ENCODE data around the gene GPR17.

Gene GPR17

DNA sequence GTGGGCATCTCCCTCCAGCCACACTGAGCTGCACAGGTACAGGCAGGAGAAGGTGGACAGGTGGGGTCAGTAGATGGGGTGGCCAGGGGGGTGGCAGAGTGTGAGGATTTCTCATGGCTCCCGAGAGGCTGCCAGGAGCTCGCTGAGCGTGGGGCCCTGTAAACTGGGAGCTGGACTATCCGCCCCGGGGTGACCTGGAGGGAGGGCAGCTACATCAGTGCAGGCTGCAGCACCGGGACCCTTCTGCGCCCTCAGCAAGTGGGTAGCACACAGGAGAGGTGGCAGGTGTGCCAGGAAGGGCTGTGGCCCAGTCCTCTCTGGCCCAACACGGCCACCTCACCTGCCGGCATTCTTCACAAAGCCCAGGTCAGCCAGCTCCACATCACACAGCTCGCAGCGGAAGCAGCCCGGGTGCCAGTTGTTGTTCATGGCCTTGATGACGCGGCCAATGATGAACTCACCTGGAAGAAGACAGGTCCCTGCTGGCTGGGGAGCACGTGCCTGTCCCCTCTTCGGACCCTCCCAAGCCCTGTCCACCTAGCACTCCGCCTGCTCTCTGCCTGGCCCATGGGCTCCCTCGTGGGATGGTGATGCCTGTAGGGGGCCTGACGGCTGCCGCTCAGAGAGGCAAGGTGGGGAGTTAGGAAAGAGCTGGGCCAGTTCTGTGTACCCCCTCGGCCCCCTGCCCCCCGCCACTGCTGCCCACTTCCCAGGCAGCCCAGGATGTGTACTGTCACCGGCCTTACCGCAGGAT, 8.3 kb downstream of the GPR17 start:
- Histone ChIP-seq H3K36me3 (ENCODE audit: control insufficient read depth in 1 of 2, insufficient read depth in 2 of 2, low read depth in 1 of 2, low read length in 2 of 2) (peaks cover 0 to 45% of the 10 kb centered on the region in 2 experiments), H3K27ac (ENCODE audit: low read length, poor library complexity, severe bottlenecking) (no peak overlapping the region), H3K4me2 (ENCODE audit: low read length, poor library complexity, severe bottlenecking) (no peak overlapping the region), H3K4me1 (ENCODE audit: control insufficient read depth, insufficient read depth, low read depth, low read length) (peaks cover 24% of the 10 kb centered on the region), H3K4ac (ENCODE audit: low read depth in 1 of 2, low read length in 2 of 2) (peak overlapping the region in 1 of 2 experiments; percentile 13), H2AK5ac (ENCODE audit: low read length, severe bottlenecking) (no peak overlapping the region), H4K91ac (ENCODE audit: low read length) (no peak overlapping the region), H2BK5ac (ENCODE audit: low read depth, low read length, poor library complexity, severe bottlenecking) (no peak overlapping the region), H3K23ac (ENCODE audit: low read length in 2 of 2) (no peak overlapping the region), H3K4me3 (ENCODE audit: insufficient read depth in 1 of 2, low read depth in 1 of 2, low read length in 2 of 2) (no peak overlapping the region), H3K27me3 (ENCODE audit: control insufficient read depth in 1 of 2, insufficient read depth in 1 of 2, low read length in 2 of 2) (peaks cover 0 to 6% of the 10 kb centered on the region in 2 experiments), H3K79me1 (replicated peaks; ENCODE audit: low read length, poor library complexity, severe bottlenecking) (peaks cover 2% of the 10 kb centered on the region), H3K14ac (ENCODE audit: low read length in 2 of 2) (peak overlapping the region in 1 of 2 experiments; percentile 15), H3K9ac (ENCODE audit: low read length) (no peak overlapping the region), H2BK120ac (ENCODE audit: low read depth, low read length) (no peak overlapping the region), H3K18ac (ENCODE audit: low read depth in 1 of 2, low read length in 2 of 2) (no peak overlapping the region), H2BK15ac (ENCODE audit: low read depth, poor library complexity, severe bottlenecking) (no peak overlapping the region), H4K8ac (ENCODE audit: low read length) (no peak overlapping the region), H2BK12ac (ENCODE audit: low read length in 2 of 2) (no peak overlapping the region), H2AFZ (ENCODE audit: low read depth, low read length) (no peak overlapping the region), H3K9me3 (ENCODE audit: control insufficient read depth, low read length) (no peaks in the 10 kb centered on the region)
- WGBS: 92% methylated on average over 23 of the region's 24 CpGs
- DNase-seq: no peak

- DNase-seq: no peak
- H2BK15ac ChIP-seq (ENCODE audit: low read depth, poor library complexity, severe bottlenecking): no peak overlapping the region
- H3K9ac ChIP-seq (ENCODE audit: low read length): no peak overlapping the region
- peaks cover 20% of the 10 kb centered on the region for H3K4me1 ChIP-seq (ENCODE audit: control insufficient read depth, insufficient read depth, low read depth, low read length)
- no peak overlapping the region for H3K27ac ChIP-seq (ENCODE audit: low read length, poor library complexity, severe bottlenecking)
- peaks cover 3% of the 10 kb centered on the region for H3K79me1 ChIP-seq (replicated peaks; ENCODE audit: low read length, poor library complexity, severe bottlenecking)
- WGBS: 97% methylated on average over 8 of the region's 8 CpGs
- H2BK12ac ChIP-seq (ENCODE audit: low read length in 2 of 2): no peak overlapping the region
- H2BK120ac ChIP-seq (ENCODE audit: low read depth, low read length): no peak overlapping the region
- H2BK5ac ChIP-seq (ENCODE audit: low read depth, low read length, poor library complexity, severe bottlenecking): no peak overlapping the region
- H3K4ac ChIP-seq (ENCODE audit: low read depth in 1 of 2, low read length in 2 of 2): peak overlapping the region in 1 of 2 experiments; percentile 13
- H3K14ac ChIP-seq (ENCODE audit: low read length in 2 of 2): peak overlapping the region in 1 of 2 experiments; percentile 15
- H2AK5ac ChIP-seq (ENCODE audit: low read length, severe bottlenecking): no peak overlapping the region
- H4K91ac ChIP-seq (ENCODE audit: low read length): no peak overlapping the region
- H3K36me3 ChIP-seq (ENCODE audit: control insufficient read depth in 1 of 2, insufficient read depth in 2 of 2, low read depth in 1 of 2, low read length in 2 of 2): peaks cover 0 to 48% of the 10 kb centered on the region in 2 experiments
- H3K18ac ChIP-seq (ENCODE audit: low read depth in 1 of 2, low read length in 2 of 2): no peak overlapping the region
- H3K4me2 ChIP-seq (ENCODE audit: low read length, poor library complexity, severe bottlenecking): no peak overlapping the region
- no peak overlapping the region for H3K23ac ChIP-seq (ENCODE audit: low read length in 2 of 2)
- H2AFZ ChIP-seq (ENCODE audit: low read depth, low read length): no peak overlapping the region
- H3K4me3 ChIP-seq (ENCODE audit: insufficient read depth in 1 of 2, low read depth in 1 of 2, low read length in 2 of 2): no peak overlapping the region
- peaks cover 0 to 6% of the 10 kb centered on the region in 2 experiments for H3K27me3 ChIP-seq (ENCODE audit: control insufficient read depth in 1 of 2, insufficient read depth in 1 of 2, low read length in 2 of 2)
- H3K9me3 ChIP-seq (ENCODE audit: control insufficient read depth, low read length): no peaks in the 10 kb centered on the region
- H4K8ac ChIP-seq (ENCODE audit: low read length): no peak overlapping the region
These were observed 8.9 kb downstream of the GPR17 start for GRCh38 chr2:127654838-127655175.

DNA sequence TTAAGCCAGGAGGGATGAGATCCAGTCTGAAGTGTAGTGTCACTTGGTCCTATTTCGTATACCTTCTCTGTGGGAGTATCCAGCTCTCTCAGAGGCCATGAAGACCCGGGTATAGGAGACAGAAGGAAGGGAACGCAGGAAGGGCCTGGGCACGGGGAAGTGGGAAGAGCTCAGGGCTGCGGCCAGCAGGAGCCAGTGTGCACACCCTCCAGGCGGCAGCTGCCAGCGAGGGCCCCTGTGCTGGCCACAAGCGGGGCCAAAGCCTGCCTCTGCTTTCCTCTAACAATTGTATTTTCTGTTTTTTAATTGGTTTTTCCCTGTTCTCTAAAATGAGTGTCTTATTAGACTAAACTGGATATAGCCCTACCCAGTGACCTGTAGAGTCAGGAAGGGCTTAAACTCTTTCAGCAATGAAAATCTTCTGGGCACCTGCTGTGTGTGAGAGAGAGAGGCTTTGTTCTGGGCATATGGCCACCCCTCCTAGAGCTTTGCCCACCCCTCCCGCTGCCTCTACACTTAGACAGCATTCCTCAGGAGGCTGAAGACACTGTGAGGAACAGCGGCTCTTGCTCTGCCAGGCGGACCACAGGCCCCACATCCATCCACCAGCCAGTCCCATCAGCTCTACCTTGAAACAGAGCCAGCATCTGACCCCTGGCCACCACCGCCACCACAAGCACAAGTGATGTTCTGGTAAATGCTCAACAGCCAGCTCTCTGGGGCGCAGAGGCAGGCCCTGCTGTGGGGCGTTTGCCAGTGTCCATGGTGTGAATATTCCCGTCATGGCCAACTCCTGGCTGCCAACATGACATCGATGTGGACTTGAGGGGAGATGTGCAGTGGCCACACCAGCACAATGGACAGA, 9.5 kb downstream of the GPR17 start:
- Histone ChIP-seq H3K79me1 (replicated peaks; ENCODE audit: low read length, poor library complexity, severe bottlenecking) (peaks cover 4% of the 10 kb centered on the region), H3K27me3 (ENCODE audit: control insufficient read depth in 1 of 2, insufficient read depth in 1 of 2, low read length in 2 of 2) (peaks cover 0 to 6% of the 10 kb centered on the region in 2 experiments), H2BK5ac (ENCODE audit: low read depth, low read length, poor library complexity, severe bottlenecking) (no peak overlapping the region), H3K9ac (ENCODE audit: low read length) (no peak overlapping the region), H3K9me3 (ENCODE audit: control insufficient read depth, low read length) (no peaks in the 10 kb centered on the region), H2BK15ac (ENCODE audit: low read depth, poor library complexity, severe bottlenecking) (no peak overlapping the region), H3K14ac (ENCODE audit: low read length in 2 of 2) (no peak overlapping the region), H2AK5ac (ENCODE audit: low read length, severe bottlenecking) (no peak overlapping the region), H2BK120ac (ENCODE audit: low read depth, low read length) (no peak overlapping the region), H2BK12ac (ENCODE audit: low read length in 2 of 2) (peak overlapping the region in 1 of 2 experiments; percentile 45), H3K27ac (ENCODE audit: low read length, poor library complexity, severe bottlenecking) (no peak overlapping the region), H3K36me3 (ENCODE audit: control insufficient read depth in 1 of 2, insufficient read depth in 2 of 2, low read depth in 1 of 2, low read length in 2 of 2) (peaks cover 0 to 52% of the 10 kb centered on the region in 2 experiments), H3K4me2 (ENCODE audit: low read length, poor library complexity, severe bottlenecking) (no peak overlapping the region), H3K23ac (ENCODE audit: low read length in 2 of 2) (no peak overlapping the region), H3K4ac (ENCODE audit: low read depth in 1 of 2, low read length in 2 of 2) (no peak overlapping the region), H2AFZ (ENCODE audit: low read depth, low read length) (no peak overlapping the region), H3K4me1 (ENCODE audit: control insufficient read depth, insufficient read depth, low read depth, low read length) (peaks cover 20% of the 10 kb centered on the region), H3K18ac (ENCODE audit: low read depth in 1 of 2, low read length in 2 of 2) (no peak overlapping the region), H4K91ac (ENCODE audit: low read length) (no peak overlapping the region), H4K8ac (ENCODE audit: low read length) (no peak overlapping the region), H3K4me3 (ENCODE audit: insufficient read depth in 1 of 2, low read depth in 1 of 2, low read length in 2 of 2) (no peak overlapping the region)
- 89% methylated on average over 13 of the region's 16 CpGs for WGBS
- DNase-seq: no peak

- peaks cover 23% of the 10 kb centered on the region for H3K4me1 ChIP-seq (ENCODE audit: control insufficient read depth, insufficient read depth, low read depth, low read length)
- H3K9ac ChIP-seq (ENCODE audit: low read length): no peak overlapping the region
- peaks cover 0 to 44% of the 10 kb centered on the region in 2 experiments for H3K36me3 ChIP-seq (ENCODE audit: control insufficient read depth in 1 of 2, insufficient read depth in 2 of 2, low read depth in 1 of 2, low read length in 2 of 2)
- 97% methylated on average over 15 of the region's 15 CpGs for WGBS
- DNase-seq: no peak
- H2AK5ac ChIP-seq (ENCODE audit: low read length, severe bottlenecking): no peak overlapping the region
- H4K8ac ChIP-seq (ENCODE audit: low read length): no peak overlapping the region
- no peak overlapping the region for H3K18ac ChIP-seq (ENCODE audit: low read depth in 1 of 2, low read length in 2 of 2)
- peaks cover 4% of the 10 kb centered on the region for H3K79me1 ChIP-seq (replicated peaks; ENCODE audit: low read length, poor library complexity, severe bottlenecking)
- no peak overlapping the region for H3K23ac ChIP-seq (ENCODE audit: low read length in 2 of 2)
- no peak overlapping the region for H2BK5ac ChIP-seq (ENCODE audit: low read depth, low read length, poor library complexity, severe bottlenecking)
- H3K27ac ChIP-seq (ENCODE audit: low read length, poor library complexity, severe bottlenecking): no peak overlapping the region
- H3K4me3 ChIP-seq (ENCODE audit: insufficient read depth in 1 of 2, low read depth in 1 of 2, low read length in 2 of 2): no peak overlapping the region
- H2BK120ac ChIP-seq (ENCODE audit: low read depth, low read length): no peak overlapping the region
- no peak overlapping the region for H2AFZ ChIP-seq (ENCODE audit: low read depth, low read length)
- H3K4ac ChIP-seq (ENCODE audit: low read depth in 1 of 2, low read length in 2 of 2): no peak overlapping the region
- H4K91ac ChIP-seq (ENCODE audit: low read length): peak overlapping the region; percentile 25
- H2BK15ac ChIP-seq (ENCODE audit: low read depth, poor library complexity, severe bottlenecking): no peak overlapping the region
- H3K9me3 ChIP-seq (ENCODE audit: control insufficient read depth, low read length): no peaks in the 10 kb centered on the region
- H3K14ac ChIP-seq (ENCODE audit: low read length in 2 of 2): no peak overlapping the region
- H3K27me3 ChIP-seq (ENCODE audit: control insufficient read depth in 1 of 2, insufficient read depth in 1 of 2, low read length in 2 of 2): peaks cover 0 to 6% of the 10 kb centered on the region in 2 experiments
- no peak overlapping the region for H2BK12ac ChIP-seq (ENCODE audit: low read length in 2 of 2)
- H3K4me2 ChIP-seq (ENCODE audit: low read length, poor library complexity, severe bottlenecking): no peak overlapping the region
These were observed 10.7 kb downstream of the GPR17 start for GRCh38 chr2:127656569-127657231.

All from mesenchymal stem cell (in vitro differentiated cells and primary cell).